GM19023 (cell line): Measurements from ENCODE around the gene SLC9A5.

Experiments
- ATAC-seq: cut with Tn5 transposase; IDR thresholded peaks from one replicate; pipeline ENCODE4 v1.9.1; 2021; ENCODE audit warnings: mild to moderate bottlenecking, moderate library complexity; ENCODE audit not compliant: unreplicated experiment

Gene SLC9A5

GRCh38 chr16:67248401-67249177, at the start of gene SLC9A5:
TSS of gene SLC9A5 (plus strand) at chr16:67248979. CDS start at chr16:67249015, 36 bp downstream.
- ATAC-seq = no peak

- ATAC-seq = no peak
Observed at GRCh38 chr16:67199011-67199807, 49.6 kb upstream of the SLC9A5 start, which contains the start of gene ELMO3. TSS of gene ELMO3 (plus strand) at chr16:67199131. CDS start at chr16:67199327, 196 bp downstream.

- no peak for ATAC-seq
Observed at GRCh38 chr16:67199808-67200198, 49.0 kb upstream of the SLC9A5 start.

GRCh38 chr16:67200491-67200890, 48.3 kb upstream of the SLC9A5 start:
- ATAC-seq = no peak

- ATAC-seq = no peak
Observed at GRCh38 chr16:67201411-67202345, 47.1 kb upstream of the SLC9A5 start.

GRCh38 chr16:67202426-67202825, 46.4 kb upstream of the SLC9A5 start:
- ATAC-seq = no peak

GRCh38 chr16:67202956-67203493, 45.8 kb upstream of the SLC9A5 start:
- no peak for ATAC-seq

GRCh38 chr16:67204076-67204475, 44.7 kb upstream of the SLC9A5 start:
- ATAC-seq = no peak

GRCh38 chr16:67206129-67206837, 42.5 kb upstream of the SLC9A5 start:
- ATAC-seq = no peak

- no peak for ATAC-seq
Observed at GRCh38 chr16:67206838-67207248, 41.9 kb upstream of the SLC9A5 start.

GRCh38 chr16:67207249-67208091, 41.3 kb upstream of the SLC9A5 start:
- ATAC-seq = no peak

- no peak for ATAC-seq
Observed at GRCh38 chr16:67208154-67208896, 40.5 kb upstream of the SLC9A5 start.

- ATAC-seq = no peak
Observed at GRCh38 chr16:67209565-67209964, 39.2 kb upstream of the SLC9A5 start.

GRCh38 chr16:67210069-67210937, 38.5 kb upstream of the SLC9A5 start:
- no peak for ATAC-seq

- ATAC-seq = no peak
Observed at GRCh38 chr16:67211674-67212073, 37.1 kb upstream of the SLC9A5 start.

- no peak for ATAC-seq
Observed at GRCh38 chr16:67212766-67213165, 36.0 kb upstream of the SLC9A5 start.

- ATAC-seq = no peak
Observed at GRCh38 chr16:67213197-67214019, 35.4 kb upstream of the SLC9A5 start.
